Endothelial cell of umbilical vein (primary cell): ENCODE measurements around the gene AUTS2. TPM values are rescaled to one million over a fixed set of nuclear protein-coding genes. Genes with fewer than 3 reads are reported as not detected.

Experiments
- BruUV-seq: library from RNA; stranded (reverse); fragments of 400-500 nt; replicated peaks from 2 replicates; lab custom pipeline; 2021; lab: Mats Ljungman, UMichigan
- CTCF ChIA-PET: fragments of 300-600, 350-600 bp; sonication (Branson Sonifier 250); formaldehyde crosslinking; loops from one replicate; lab custom pipeline; 2021; ENCODE audit warnings: antibody characterized with exemption, inconsistent platforms; lab: Charles Lee
- POLR2A ChIA-PET: fragments of 300-600, 350-600 bp; sonication (Branson Sonifier 250); formaldehyde crosslinking; loops from one replicate; lab custom pipeline; 2021; ENCODE audit warnings: antibody characterized with exemption, inconsistent platforms; lab: Charles Lee
- DNase-seq: peaks from one replicate; pipeline ENCODE4 v3.0.0-alpha.2; 2011; ENCODE audit warnings: low read depth, low spot score
- FAIRE-seq: peaks from 2 replicates; lab custom pipeline; 2011; peaks lifted over from hg19 to GRCh38; lab: Jason Lieb, UNC
- H2AFZ ChIP-seq: 2 replicates; pipeline ENCODE4 v1.6.0; 2012; ENCODE audit warnings: low read depth, low read length, control low read depth, inconsistent platforms
- H3K27ac ChIP-seq: 2 replicates; pipeline ENCODE4 v1.5.1; 2011; ENCODE audit warnings: low read depth, mild to moderate bottlenecking, control low read depth, low read length, moderate library complexity; ENCODE audit not compliant: insufficient read depth
- H3K27me3 ChIP-seq, 2 experiments: 2 replicates each; pipeline versions ENCODE4 v1.6.0 to v1.6.1; 2011; ENCODE audit warnings: low read length in 2 of 2, mixed read lengths in 1 of 2; ENCODE audit not compliant: control insufficient read depth in 2 of 2, insufficient read depth in 2 of 2
- H3K36me3 ChIP-seq, 2 experiments: 2 replicates in 1 of 2; 3 replicates in 1 of 2; pipeline ENCODE4 v1.5.1; 2011; ENCODE audit warnings: low read length in 2 of 2, mild to moderate bottlenecking in 1 of 2, moderate library complexity in 1 of 2; ENCODE audit not compliant: control insufficient read depth in 2 of 2, insufficient read depth in 2 of 2; ENCODE audit errors: extremely low read depth in 1 of 2
- H3K4me1 ChIP-seq: 3 replicates; pipeline ENCODE4 v1.5.1; 2011; ENCODE audit warnings: mild to moderate bottlenecking, low read length; ENCODE audit not compliant: control insufficient read depth, insufficient read depth; ENCODE audit errors: extremely low read depth
- H3K4me2 ChIP-seq: 2 replicates; pipeline ENCODE4 v1.6.1; 2011; ENCODE audit warnings: low read length, control low read depth, mixed read lengths; ENCODE audit not compliant: insufficient read depth
- H3K4me3 ChIP-seq, 3 experiments: fragments of 200-600 bp in 1 of 3; sonication (generic), shearing (Covaris generic) in 1 of 3; replicated peaks in 1 of 3; 2 replicates each; pipeline ENCODE4 v1.5.1; 2011 to 2016; ENCODE audit warnings: control low read depth in 3 of 3, low read length in 3 of 3, mild to moderate bottlenecking in 2 of 3, inconsistent platforms in 1 of 3, low read depth in 1 of 3, moderate library complexity in 1 of 3; ENCODE audit not compliant: insufficient read depth in 1 of 3
- H3K79me2 ChIP-seq: 2 replicates; pipeline ENCODE4 v1.6.0; 2012; ENCODE audit warnings: low read length, inconsistent platforms; ENCODE audit not compliant: control insufficient read depth, insufficient read depth
- H3K9ac ChIP-seq: replicated peaks from 2 replicates; pipeline ENCODE3; 2011; ENCODE audit warnings: low read length, control low read depth; ENCODE audit not compliant: insufficient read depth; ENCODE audit errors: extremely low read depth
- H3K9me1 ChIP-seq: replicated peaks from 3 replicates; pipeline ENCODE4 v1.6.0; 2011; ENCODE audit warnings: mild to moderate bottlenecking, low read length; ENCODE audit not compliant: control insufficient read depth, insufficient read depth; ENCODE audit errors: extremely low read depth
- H3K9me3 ChIP-seq: replicated peaks from 2 replicates; pipeline ENCODE4 v1.5.1; 2012; ENCODE audit warnings: low read length, inconsistent platforms; ENCODE audit not compliant: control insufficient read depth, insufficient read depth
- H4K20me1 ChIP-seq: replicated peaks from 2 replicates; pipeline ENCODE3; 2011; ENCODE audit warnings: mild to moderate bottlenecking, low read length; ENCODE audit not compliant: control insufficient read depth, insufficient read depth; ENCODE audit errors: extremely low read depth
- EZH2 ChIP-seq: IDR thresholded peaks from 2 replicates; pipeline ENCODE4 v1.6.1; 2012; ENCODE audit warnings: borderline replicate concordance, low read depth, mild to moderate bottlenecking, moderate library complexity, low read length, inconsistent platforms; ENCODE audit not compliant: severe bottlenecking
- MYC ChIP-seq: IDR thresholded peaks from one replicate; pipeline ENCODE4 v1.6.1; 2011; ENCODE audit warnings: mild to moderate bottlenecking, low read depth, low read length
- dilution Hi-C: fragments of 300-500 bp; cut with MboI; formaldehyde crosslinking; loops from one replicate; pipeline ENCODE4 v1.15.0; 2019; ENCODE audit warnings: low sequenced_read_pairs; ENCODE audit not compliant: extremely low pct_ligation_motif_present
- intact Hi-C: fragments of 100-400 bp; cut with micrococcal nuclease; formaldehyde crosslinking; loops from one replicate; pipeline ENCODE4 v1.10.0; 2022
- polyA plus RNA-seq, 4 experiments: library from polyadenylated mRNA; depleted of rRNA in 3 of 4; stranded (reverse) in 3 of 4; unstranded in 1 of 4; fragments of >200 nt; gene quantifications; 2 replicates each; pipeline versions ENCODE4 v1.2.1 to v1.2.3, GENCODE V29; 2011 to 2012; ENCODE audit warnings: missing spikeins in 1 of 4
- total RNA-seq: library from RNA; stranded (reverse); gene quantifications from 2 replicates; pipeline ENCODE4 v1.2.3, GENCODE V29; 2021
- TF ChIP-seq, protein P1 (sequence below), 2 donors: IDR thresholded peaks; 1 replicate in 1 of 2; 2 replicates in 1 of 2; pipeline ENCODE4 v1.5.1; 2011; ENCODE audit warnings: low read length in 2 of 2, mild to moderate bottlenecking in 2 of 2, moderate library complexity in 2 of 2, control low read depth in 1 of 2, inconsistent platforms in 1 of 2, low read depth in 1 of 2; ENCODE audit not compliant: insufficient read depth in 1 of 2; ENCODE audit errors: extremely low read depth in 1 of 2

The AUTS2 gene
- total and polyA plus RNA-seq, 2 donors (not counting 3 experiments of a cell fraction or from before 2014, with no cell fraction given) = 0.59 to 8.0 TPM

DNA sequence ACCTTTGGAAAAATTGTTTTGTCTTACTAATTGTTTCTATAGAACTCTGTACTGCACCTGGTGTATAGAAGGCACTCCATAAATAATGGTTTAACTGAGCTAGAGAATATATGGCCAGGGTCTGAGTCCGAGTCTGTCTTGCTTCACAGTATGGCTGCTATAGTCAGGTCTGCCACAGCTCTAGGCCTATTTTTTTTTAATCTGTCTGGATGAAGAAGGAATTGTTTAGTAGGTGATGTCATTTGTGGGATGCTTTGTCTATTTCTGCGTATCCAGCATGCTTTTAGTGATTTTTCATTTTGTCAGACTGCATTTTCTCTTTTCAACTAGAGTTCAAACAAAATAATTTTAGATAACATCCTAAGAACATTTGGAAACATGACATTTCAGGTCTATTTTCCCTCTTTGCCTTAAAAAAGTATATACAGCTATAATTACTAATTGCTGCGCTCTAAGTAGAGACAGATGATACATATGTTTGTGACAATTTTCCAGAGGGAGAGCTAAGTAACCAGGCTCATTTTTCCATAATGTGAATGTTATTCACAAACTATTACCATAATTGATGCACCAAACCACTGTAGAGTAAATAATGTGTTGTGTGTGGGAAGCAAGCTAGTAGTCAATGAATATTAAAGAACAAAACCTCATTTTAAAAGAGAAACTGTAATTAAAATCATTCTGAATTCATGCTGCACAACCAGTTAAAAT is 361.7 kb downstream of the AUTS2 start:
- Histone ChIP-seq H3K36me3 (no peaks in the 10 kb centered on the region), H3K9ac (no peak overlapping the region), H3K79me2 (no peaks in the 10 kb centered on the region), H3K9me1 (no peaks in the 10 kb centered on the region), H2AFZ (no peak overlapping the region), H3K4me3 (no peak overlapping the region), H3K4me1 (no peaks in the 10 kb centered on the region), H3K27me3 (no peaks in the 10 kb centered on the region), H3K9me3 (peaks cover 3% of the 10 kb centered on the region), H4K20me1 (no peaks in the 10 kb centered on the region), H3K27ac (no peak overlapping the region), H3K4me2 (no peak overlapping the region)
- FAIRE-seq (no peak), DNase-seq (no peak)
- TF ChIP-seq, protein P1, sequence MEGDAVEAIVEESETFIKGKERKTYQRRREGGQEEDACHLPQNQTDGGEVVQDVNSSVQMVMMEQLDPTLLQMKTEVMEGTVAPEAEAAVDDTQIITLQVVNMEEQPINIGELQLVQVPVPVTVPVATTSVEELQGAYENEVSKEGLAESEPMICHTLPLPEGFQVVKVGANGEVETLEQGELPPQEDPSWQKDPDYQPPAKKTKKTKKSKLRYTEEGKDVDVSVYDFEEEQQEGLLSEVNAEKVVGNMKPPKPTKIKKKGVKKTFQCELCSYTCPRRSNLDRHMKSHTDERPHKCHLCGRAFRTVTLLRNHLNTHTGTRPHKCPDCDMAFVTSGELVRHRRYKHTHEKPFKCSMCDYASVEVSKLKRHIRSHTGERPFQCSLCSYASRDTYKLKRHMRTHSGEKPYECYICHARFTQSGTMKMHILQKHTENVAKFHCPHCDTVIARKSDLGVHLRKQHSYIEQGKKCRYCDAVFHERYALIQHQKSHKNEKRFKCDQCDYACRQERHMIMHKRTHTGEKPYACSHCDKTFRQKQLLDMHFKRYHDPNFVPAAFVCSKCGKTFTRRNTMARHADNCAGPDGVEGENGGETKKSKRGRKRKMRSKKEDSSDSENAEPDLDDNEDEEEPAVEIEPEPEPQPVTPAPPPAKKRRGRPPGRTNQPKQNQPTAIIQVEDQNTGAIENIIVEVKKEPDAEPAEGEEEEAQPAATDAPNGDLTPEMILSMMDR (IDR thresholded peaks at IDR 0.05; ENCODE audit: extremely low read depth in 1 of 2, insufficient read depth in 1 of 2, low read depth in 1 of 2, low read length in 2 of 2) = no peak
- no peak for TF ChIP-seq MYC
- dilution Hi-C loops (no loop called here), intact Hi-C loops (no loop called here)
- BruUV-seq = no TSS peak
- ChIA-PET POLR2A (no interaction called here), CTCF (no interaction called here)

DNA sequence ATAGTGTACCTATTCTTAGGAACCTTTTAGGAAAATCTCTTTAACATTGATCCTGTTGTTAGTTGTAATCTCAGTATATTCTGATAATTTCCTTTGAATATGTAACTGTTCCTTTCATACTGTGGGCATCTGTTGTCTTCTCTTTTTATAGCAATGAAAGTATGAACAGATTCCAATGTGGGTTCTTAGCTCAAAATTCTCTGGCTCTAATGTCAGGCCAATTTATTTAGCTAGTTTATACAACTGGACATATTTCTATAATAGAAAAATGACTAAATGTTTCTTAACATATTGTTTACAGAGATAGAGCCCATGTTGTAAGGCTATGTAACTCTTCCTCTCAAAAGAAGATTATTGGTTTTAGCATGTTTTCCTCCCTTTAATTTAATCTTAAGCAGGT is 363.2 kb downstream of the AUTS2 start:
- no peak overlapping the region for H3K4me2 ChIP-seq
- no peaks in the 10 kb centered on the region for H3K27me3 ChIP-seq
- dilution Hi-C loops (no loop called here), intact Hi-C loops (no loop called here)
- BruUV-seq = no TSS peak
- H3K27ac ChIP-seq = no peak overlapping the region
- no peaks in the 10 kb centered on the region for H3K79me2 ChIP-seq
- no peaks in the 10 kb centered on the region for H3K9me1 ChIP-seq
- H2AFZ ChIP-seq = no peak overlapping the region
- peaks cover 3% of the 10 kb centered on the region for H3K9me3 ChIP-seq
- no peak for DNase-seq
- H3K36me3 ChIP-seq = no peaks in the 10 kb centered on the region
- H3K4me1 ChIP-seq = no peaks in the 10 kb centered on the region
- POLR2A ChIA-PET = no interaction called here
- no peak overlapping the region for H3K9ac ChIP-seq
- TF ChIP-seq EZH2 = no peak
- no peaks in the 10 kb centered on the region for H4K20me1 ChIP-seq
- no peak for FAIRE-seq
- H3K4me3 ChIP-seq = no peak overlapping the region
- CTCF ChIA-PET = no interaction called here
